ENCODE results near the gene PLXNA2. TPM values are rescaled to one million over a fixed set of nuclear protein-coding genes. Genes with fewer than 3 reads are reported as not detected.
A peak's percentile ranks its signal among the peaks of the same experiment; 100 is the strongest.

Gene PLXNA2
- total RNA-seq, 4 donors from 2014 or later = 19.8 to 41.6 (median 27.9) TPM

DNA sequence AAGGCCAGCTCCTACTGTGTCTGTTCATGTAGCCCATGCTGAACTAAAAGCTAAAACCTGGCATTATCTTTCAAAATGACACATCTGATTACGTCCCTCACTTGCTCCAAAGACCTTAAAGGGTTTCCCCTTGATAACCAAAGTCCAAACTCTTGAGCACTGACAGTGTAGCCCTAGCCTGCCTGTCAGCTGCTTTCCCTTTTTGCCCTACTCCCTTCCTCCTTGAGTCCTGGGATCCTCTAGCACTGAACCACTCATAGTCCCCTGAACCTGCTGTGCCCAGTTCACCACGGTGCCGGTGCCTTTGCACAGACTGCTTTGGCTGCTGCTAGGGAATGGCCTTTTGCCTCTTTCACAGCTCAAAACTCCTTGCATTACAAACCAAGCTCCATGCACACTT lies 67.5 kb downstream of the PLXNA2 start:
- no peaks in the 10 kb centered on the region for H3K36me3 ChIP-seq
- no peak overlapping the region for H3K4me3 ChIP-seq
- H3K4me1 ChIP-seq = peaks cover 35 to 87% (median 81%) of the 10 kb centered on the region in 4 donors
- TF ChIP-seq, protein P1, sequence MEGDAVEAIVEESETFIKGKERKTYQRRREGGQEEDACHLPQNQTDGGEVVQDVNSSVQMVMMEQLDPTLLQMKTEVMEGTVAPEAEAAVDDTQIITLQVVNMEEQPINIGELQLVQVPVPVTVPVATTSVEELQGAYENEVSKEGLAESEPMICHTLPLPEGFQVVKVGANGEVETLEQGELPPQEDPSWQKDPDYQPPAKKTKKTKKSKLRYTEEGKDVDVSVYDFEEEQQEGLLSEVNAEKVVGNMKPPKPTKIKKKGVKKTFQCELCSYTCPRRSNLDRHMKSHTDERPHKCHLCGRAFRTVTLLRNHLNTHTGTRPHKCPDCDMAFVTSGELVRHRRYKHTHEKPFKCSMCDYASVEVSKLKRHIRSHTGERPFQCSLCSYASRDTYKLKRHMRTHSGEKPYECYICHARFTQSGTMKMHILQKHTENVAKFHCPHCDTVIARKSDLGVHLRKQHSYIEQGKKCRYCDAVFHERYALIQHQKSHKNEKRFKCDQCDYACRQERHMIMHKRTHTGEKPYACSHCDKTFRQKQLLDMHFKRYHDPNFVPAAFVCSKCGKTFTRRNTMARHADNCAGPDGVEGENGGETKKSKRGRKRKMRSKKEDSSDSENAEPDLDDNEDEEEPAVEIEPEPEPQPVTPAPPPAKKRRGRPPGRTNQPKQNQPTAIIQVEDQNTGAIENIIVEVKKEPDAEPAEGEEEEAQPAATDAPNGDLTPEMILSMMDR (IDR thresholded peaks at IDR 0.05) = no peak
- TF ChIP-seq POLR2AphosphoS5 (IDR thresholded peaks at IDR 0.05) (no peak), POLR2A (IDR thresholded peaks at IDR 0.05; ENCODE audit: low read depth) (no peak), EP300 (IDR thresholded peaks at IDR 0.05) (no peak)
- H3K27ac ChIP-seq (replicated peaks in 1 of 4) = no peak overlapping the region
- intact Hi-C loops (cut with DNase I) = no loop called here
- no peaks in the 10 kb centered on the region for H3K27me3 ChIP-seq
- WGBS = 94% methylated on average over 3 of the region's 3 CpGs
- DNase-seq (ENCODE audit: extremely low spot score) = no peak
- H3K9me3 ChIP-seq = no peaks in the 10 kb centered on the region

DNA sequence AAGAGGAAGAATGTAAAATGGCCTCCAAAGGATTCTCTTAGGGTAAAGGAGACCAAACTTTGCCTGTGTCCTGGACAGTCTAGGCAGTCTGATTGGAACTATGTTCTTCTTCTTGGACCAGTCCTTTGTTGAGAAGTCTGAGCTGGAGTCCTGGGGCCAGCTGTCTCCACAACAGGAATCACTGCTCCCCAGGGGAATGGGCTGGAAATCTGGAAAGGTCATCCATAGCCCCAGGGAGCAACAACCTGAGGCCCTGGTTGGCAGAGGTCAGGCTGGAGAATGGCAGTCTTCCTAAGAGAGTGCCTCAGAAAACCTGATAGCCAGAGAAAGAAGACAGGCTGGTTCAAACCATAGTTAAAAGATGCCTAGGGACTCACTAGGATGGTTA lies 68.7 kb downstream of the PLXNA2 start:
- Histone ChIP-seq H3K27me3 (no peaks in the 10 kb centered on the region), H3K4me1 (peaks cover 24 to 87% (median 72%) of the 10 kb centered on the region in 4 donors), H3K36me3 (no peaks in the 10 kb centered on the region), H3K9me3 (no peaks in the 10 kb centered on the region), H3K27ac (replicated peaks in 1 of 4) (no peak overlapping the region), H3K4me3 (no peak overlapping the region)
- TF ChIP-seq POLR2A (IDR thresholded peaks at IDR 0.05; ENCODE audit: low read depth) (no peak), EP300 (IDR thresholded peaks at IDR 0.05) (no peak), POLR2AphosphoS5 (IDR thresholded peaks at IDR 0.05) (no peak)
- TF ChIP-seq, protein P1 (IDR thresholded peaks at IDR 0.05) = no peak
- intact Hi-C loops (cut with DNase I) = no loop called here
- DNase-seq (ENCODE audit: extremely low spot score) = no peak

DNA sequence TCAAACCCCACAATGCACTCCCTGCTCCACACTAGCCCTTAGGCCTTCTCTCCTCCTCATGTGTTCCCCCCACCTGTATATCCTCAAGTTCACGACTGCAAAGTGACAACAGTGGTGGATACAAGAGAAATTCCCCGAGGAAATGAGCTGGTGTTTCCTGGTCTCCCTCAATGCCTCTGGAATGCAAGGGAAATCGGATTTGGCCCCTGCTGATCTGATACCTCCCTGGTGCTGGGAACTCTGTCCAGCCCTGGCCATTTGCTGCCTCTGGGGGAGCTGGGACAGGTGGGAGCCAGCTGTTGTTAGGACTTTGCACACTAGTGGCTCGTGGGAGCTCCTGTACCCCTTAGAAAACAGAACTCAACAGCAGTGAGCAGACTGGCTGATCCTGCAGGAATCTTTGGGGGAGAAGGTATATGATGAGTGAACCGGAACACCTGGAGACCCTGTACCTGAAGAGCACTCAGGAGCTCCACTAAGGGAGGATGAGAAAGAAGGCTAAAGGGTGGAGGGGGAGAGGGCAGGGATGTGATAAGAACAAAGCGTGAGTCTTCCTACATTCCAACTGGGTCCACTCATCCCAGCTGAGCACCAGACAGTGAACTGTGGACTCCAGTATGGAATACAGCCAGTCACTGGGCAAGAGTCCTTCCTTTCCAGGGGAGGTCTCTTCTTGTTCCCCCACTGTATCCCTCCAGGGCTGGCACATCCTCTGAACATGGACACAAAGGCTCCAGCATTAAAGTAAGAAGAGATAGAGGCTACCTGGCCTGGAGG lies 69.3 kb downstream of the PLXNA2 start:
- TF ChIP-seq POLR2AphosphoS5 (IDR thresholded peaks at IDR 0.05) (no peak), EP300 (IDR thresholded peaks at IDR 0.05) (no peak), POLR2A (IDR thresholded peaks at IDR 0.05; ENCODE audit: low read depth) (no peak)
- TF ChIP-seq, protein P1 (IDR thresholded peaks at IDR 0.05) = no peak
- 76% methylated on average over 5 of the region's 6 CpGs for WGBS
- intact Hi-C loops (cut with DNase I) = no loop called here
- H3K4me3 ChIP-seq = no peak overlapping the region
- no peaks in the 10 kb centered on the region for H3K36me3 ChIP-seq
- no peaks in the 10 kb centered on the region for H3K9me3 ChIP-seq
- H3K27me3 ChIP-seq = no peaks in the 10 kb centered on the region
- H3K27ac ChIP-seq (replicated peaks in 1 of 4) = peak overlapping the region in 1 of 4 donors; percentile 11
- no peak for DNase-seq (ENCODE audit: extremely low spot score)
- H3K4me1 ChIP-seq = peaks cover 24 to 87% (median 71%) of the 10 kb centered on the region in 4 donors

DNA sequence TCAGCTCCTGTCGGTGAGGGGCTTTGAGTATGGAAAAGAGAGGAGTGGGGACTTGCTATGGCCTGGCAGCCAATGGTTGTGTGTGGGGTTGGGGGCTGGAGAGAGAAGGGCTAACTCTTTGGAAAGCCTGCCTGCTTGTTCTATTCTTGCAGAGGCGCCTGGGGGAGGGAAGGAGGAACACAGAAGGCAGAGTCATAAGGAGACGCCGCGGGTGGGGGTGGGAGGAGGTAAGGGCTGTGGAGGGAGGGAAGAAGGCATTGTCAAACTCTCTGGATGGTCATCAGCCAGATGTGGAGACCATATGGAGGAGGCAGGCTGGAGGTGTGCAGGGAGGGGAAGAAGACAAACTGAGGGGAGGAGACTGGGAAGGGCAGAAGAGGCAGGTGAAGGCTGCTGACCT lies 70.0 kb downstream of the PLXNA2 start:
- no peaks in the 10 kb centered on the region for H3K9me3 ChIP-seq
- intact Hi-C loops (cut with DNase I) = no loop called here
- H3K4me3 ChIP-seq = no peak overlapping the region
- TF ChIP-seq POLR2A (IDR thresholded peaks at IDR 0.05; ENCODE audit: low read depth) (no peak), EP300 (IDR thresholded peaks at IDR 0.05) (no peak), POLR2AphosphoS5 (IDR thresholded peaks at IDR 0.05) (no peak)
- TF ChIP-seq, protein P1 (IDR thresholded peaks at IDR 0.05) = no peak
- H3K27ac ChIP-seq (replicated peaks in 1 of 4) = peak overlapping the region in 1 of 4 donors; percentile 11
- 87% methylated on average over 5 of the region's 5 CpGs for WGBS
- peaks cover 22 to 85% (median 65%) of the 10 kb centered on the region in 4 donors for H3K4me1 ChIP-seq
- H3K27me3 ChIP-seq = no peaks in the 10 kb centered on the region
- H3K36me3 ChIP-seq = no peaks in the 10 kb centered on the region
- no peak for DNase-seq (ENCODE audit: extremely low spot score)
